OCI-LY7 (cell line): ENCODE data around the gene MAN2C1. TPM values are rescaled to one million over a fixed set of nuclear protein-coding genes. Genes with fewer than 3 reads are reported as not detected.

Experiments used
- BruUV-seq: library from RNA; stranded (reverse); fragments of 400-500 nt; replicated peaks from 2 replicates; lab custom pipeline; 2021; lab: Mats Ljungman, UMichigan
- CTCF ChIA-PET: fragments of 300-600 bp; sonication (Branson Sonifier 250); formaldehyde crosslinking; loops from one replicate; lab custom pipeline; 2022; ENCODE audit warnings: antibody characterized with exemption; ENCODE audit not compliant: unreplicated experiment; lab: Charles Lee
- POLR2A ChIA-PET: fragments of 300-600 bp; sonication (Branson Sonifier 250); formaldehyde crosslinking; loops from one replicate; lab custom pipeline; 2022; ENCODE audit warnings: antibody characterized with exemption; lab: Charles Lee
- DNase-seq: peaks from one replicate; pipeline ENCODE4 v3.0.0-alpha.2; 2015; ENCODE audit warnings: low spot score
- H2AFZ ChIP-seq: fragments of 200-600 bp; sonication (generic), shearing (Covaris generic); 2 replicates; pipeline ENCODE4 v1.6.1; 2014; ENCODE audit warnings: mild to moderate bottlenecking, antibody characterized with exemption, low read length, moderate library complexity
- H3K27ac ChIP-seq: fragments of 200-600 bp; sonication (generic); 2 replicates; pipeline ENCODE4 v1.5.1; 2014; ENCODE audit warnings: mixed run types, low read depth, mild to moderate bottlenecking, moderate library complexity, low read length, inconsistent platforms; ENCODE audit not compliant: poor library complexity, severe bottlenecking
- H3K36me3 ChIP-seq: fragments of 200-600 bp; sonication (generic); 2 replicates; pipeline ENCODE4 v1.6.1; 2014; ENCODE audit warnings: mild to moderate bottlenecking, antibody characterized with exemption, low read length, moderate library complexity, mixed read lengths; ENCODE audit not compliant: insufficient read depth
- H3K4me1 ChIP-seq: fragments of 200-600 bp; sonication (generic); 2 replicates; pipeline ENCODE4 v1.5.1; 2014; ENCODE audit warnings: mild to moderate bottlenecking, low read length; ENCODE audit not compliant: insufficient read depth, poor library complexity, severe bottlenecking
- H3K4me2 ChIP-seq: fragments of 200-600 bp; sonication (generic); 2 replicates; pipeline ENCODE4 v1.6.1; 2014; ENCODE audit warnings: mild to moderate bottlenecking, low read length
- H3K4me3 ChIP-seq: fragments of 200-600 bp; sonication (generic); 2 replicates; pipeline ENCODE4 v1.5.1; 2014; ENCODE audit warnings: mild to moderate bottlenecking, low read depth, low read length; ENCODE audit not compliant: poor library complexity, severe bottlenecking
- H3K79me2 ChIP-seq: fragments of 200-600 bp; sonication (generic); 2 replicates; pipeline ENCODE4 v1.6.1; 2016; ENCODE audit warnings: low read depth, mild to moderate bottlenecking, low read length, moderate library complexity, mixed read lengths; ENCODE audit not compliant: insufficient read depth
- H3K9me2 ChIP-seq: fragments of 200-600 bp; sonication (generic); 2 replicates; pipeline ENCODE4 v1.6.1; 2016; ENCODE audit warnings: mild to moderate bottlenecking, low read length, mixed read lengths; ENCODE audit not compliant: insufficient read depth
- H3K9me3 ChIP-seq: fragments of 200-600 bp; sonication (generic); 2 replicates; pipeline ENCODE4 v1.6.1; 2014; ENCODE audit warnings: mild to moderate bottlenecking, mixed run types, low read length, mixed read lengths
- H4K20me1 ChIP-seq: fragments of 200-600 bp; sonication (generic); 2 replicates; pipeline ENCODE4 v1.6.1; 2014; ENCODE audit warnings: mild to moderate bottlenecking, antibody characterized with exemption, low read length, moderate library complexity, mixed read lengths; ENCODE audit not compliant: insufficient read depth
- CTCF ChIP-seq: fragments of 200-600 bp; sonication (generic); conservative IDR thresholded peaks from 2 replicates; pipeline ENCODE4 v1.5.1; 2014; ENCODE audit warnings: mild to moderate bottlenecking, antibody characterized with exemption, low read length, moderate library complexity, mixed read lengths
- EZH2phosphoT487 ChIP-seq: fragments of 200-600 bp; sonication (generic); IDR thresholded peaks from 2 replicates; pipeline ENCODE4 v1.6.1; 2018; ENCODE audit warnings: low read depth, borderline replicate concordance, mild to moderate bottlenecking, mixed run types, antibody characterized with exemption, low read length, moderate library complexity, mixed read lengths
- intact Hi-C: fragments of 100-400 bp; cut with micrococcal nuclease; formaldehyde crosslinking; loops from one replicate; pipeline ENCODE4 v1.10.0; 2022; ENCODE audit not compliant: unreplicated experiment
- total RNA-seq, 2 experiments: library from RNA; depleted of rRNA in 1 of 2; stranded (reverse); fragments of >200 nt in 1 of 2; shearing (Covaris generic) in 1 of 2; gene quantifications; 2 replicates each; pipeline ENCODE4 v1.2.3, GENCODE V29; 2014 to 2022

The MAN2C1 gene
- total RNA-seq, 2 experiments from 2014 or later, result 98.8 to 141 TPM

GRCh38 chr15:75358771-75359536, 9.5 kb downstream of the MAN2C1 start:
- Histone ChIP-seq H3K79me2 (no peaks in the 10 kb centered on the region), H3K27ac (no peak overlapping the region), H3K4me1 (no peaks in the 10 kb centered on the region), H3K4me3 (no peak overlapping the region), H3K9me2 (no peaks in the 10 kb centered on the region), H3K36me3 (peaks cover 36% of the 10 kb centered on the region), H3K9me3 (no peaks in the 10 kb centered on the region), H4K20me1 (no peaks in the 10 kb centered on the region), H3K4me2 (no peak overlapping the region), H2AFZ (no peak overlapping the region)
- intact Hi-C loops, result no loop called here
- ChIA-PET POLR2A (interaction anchor here (0.6 kb wide), 1 partner anchor 321 kb away, joined by 5 read pairs; no protein-coding TSS in a partner anchor), CTCF (no interaction called here)
- no peak for DNase-seq
- no TSS peak for BruUV-seq
- TF ChIP-seq CTCF (no peak), EZH2phosphoT487 (no peak)

GRCh38 chr15:75357976-75358673, 10.3 kb downstream of the MAN2C1 start:
- DNase-seq, result no peak
- Histone ChIP-seq H3K4me1 (no peaks in the 10 kb centered on the region), H3K9me3 (no peaks in the 10 kb centered on the region), H3K4me3 (no peak overlapping the region), H3K79me2 (no peaks in the 10 kb centered on the region), H3K9me2 (no peaks in the 10 kb centered on the region), H2AFZ (no peak overlapping the region), H3K36me3 (peaks cover 44% of the 10 kb centered on the region), H3K4me2 (no peak overlapping the region), H4K20me1 (no peaks in the 10 kb centered on the region), H3K27ac (no peak overlapping the region)
- TSS peak; percentile 46 for BruUV-seq
- ChIA-PET POLR2A (no interaction called here), CTCF (no interaction called here)
- intact Hi-C loops, result no loop called here
- TF ChIP-seq CTCF, result no peak
- no peak for TF ChIP-seq EZH2phosphoT487

GRCh38 chr15:75356517-75356916, 11.9 kb downstream of the MAN2C1 start:
- CTCF ChIA-PET, result no interaction called here

More at GRCh38 chr15:75356517-75356916, 11.9 kb downstream of the MAN2C1 start:
- no peaks in the 10 kb centered on the region for H3K9me2 ChIP-seq
- TF ChIP-seq CTCF (no peak), EZH2phosphoT487 (no peak)
- H3K4me3 ChIP-seq, result no peak overlapping the region
- no TSS peak for BruUV-seq
- H3K4me1 ChIP-seq, result no peaks in the 10 kb centered on the region
- no peak overlapping the region for H2AFZ ChIP-seq
- no peaks in the 10 kb centered on the region for H3K79me2 ChIP-seq
- DNase-seq, result no peak
- POLR2A ChIA-PET, result no interaction called here
- H3K27ac ChIP-seq, result no peak overlapping the region
- no peak overlapping the region for H3K4me2 ChIP-seq
- H3K36me3 ChIP-seq, result peaks cover 58% of the 10 kb centered on the region
- intact Hi-C loops, result no loop called here
- H3K9me3 ChIP-seq, result no peaks in the 10 kb centered on the region
- H4K20me1 ChIP-seq, result no peaks in the 10 kb centered on the region
